Activated CD8-positive, alpha-beta T cell treated with anti-CD3 and anti-CD28 coated beads for 36 hours (primary cell): ENCODE measurements around the gene SPRR2G. TPM values are rescaled to one million over a fixed set of nuclear protein-coding genes. Genes with fewer than 3 reads are reported as not detected.
"Not testable (repeated sequence)": the region's sequence is repeated elsewhere in the genome, so short reads cannot be mapped to it uniquely, and the experiment has no call there.

Experiments used
- ATAC-seq: fragments of 200-7000 bp; cut with Tn5 transposase; one replicate; pipeline ENCODE4 v1.10.0; 2021; ENCODE audit warnings: mild to moderate bottlenecking, moderate library complexity
- CTCF ChIA-PET: fragments of 350-600 bp; sonication (Branson Sonifier 250); formaldehyde crosslinking; loops from one replicate; lab custom pipeline; 2021; ENCODE audit warnings: antibody characterized with exemption; lab: Charles Lee
- POLR2A ChIA-PET: fragments of 350-600 bp; sonication (Branson Sonifier 250); formaldehyde crosslinking; loops from one replicate; lab custom pipeline; 2021; ENCODE audit warnings: antibody characterized with exemption; lab: Charles Lee
- DNase-seq: peaks from one replicate; pipeline ENCODE4 v3.0.0-alpha.2; 2020
- H3K27ac Mint-ChIP-seq: one replicate; pipeline ENCODE4 v1.8.0; 2021; ENCODE audit warnings: mild to moderate bottlenecking, mixed read lengths
- H3K27me3 Mint-ChIP-seq: one replicate; pipeline ENCODE4 v1.8.0; 2021; ENCODE audit warnings: mixed read lengths
- H3K36me3 Mint-ChIP-seq: one replicate; pipeline ENCODE4 v1.8.0; 2021; ENCODE audit warnings: low read depth, mixed read lengths
- H3K4me1 Mint-ChIP-seq: one replicate; pipeline ENCODE4 v1.8.0; 2021; ENCODE audit warnings: low read depth, mixed read lengths
- H3K4me3 Mint-ChIP-seq: one replicate; pipeline ENCODE4 v1.8.0; 2021; ENCODE audit warnings: mild to moderate bottlenecking, moderate library complexity, mixed read lengths
- H3K9me3 Mint-ChIP-seq: one replicate; pipeline ENCODE4 v1.8.0; 2021; ENCODE audit warnings: mixed read lengths
- CTCF ChIP-seq: fragments of 200-600 bp; IDR thresholded peaks from one replicate; pipeline ENCODE4 v1.8.0; 2022; ENCODE audit warnings: antibody characterized with exemption, mild to moderate bottlenecking
- intact Hi-C: fragments of 100-400 bp; cut with micrococcal nuclease; formaldehyde crosslinking; loops from one replicate; pipeline ENCODE4 v1.10.0; 2022
- total RNA-seq, 2 experiments: library from RNA; stranded (reverse); gene quantifications; one replicate each; pipeline ENCODE4 v1.2.3, GENCODE V29; 2021

SPRR2G gene
- total RNA-seq, 2 experiments from 2014 or later, result not detected

- Mint-ChIP-seq H3K9me3 (peaks cover 11% of the 10 kb centered on the region), H3K4me1 (no peaks in the 10 kb centered on the region), H3K4me3 (no peak overlapping the region), H3K27ac (no peak overlapping the region), H3K27me3 (peaks cover 50% of the 10 kb centered on the region), H3K36me3 (no peaks in the 10 kb centered on the region)
- no peak for TF ChIP-seq CTCF
- ATAC-seq (no peak), DNase-seq (no peak)
- CTCF ChIA-PET, result no interaction called here
- POLR2A ChIA-PET, result no interaction called here
- intact Hi-C loops, result no loop called here
Observed at GRCh38 chr1:153190373-153190772, 39.7 kb upstream of the SPRR2G start.

GRCh38 chr1:153188301-153188700 is 37.6 kb upstream of the SPRR2G start:
- Mint-ChIP-seq H3K27me3 (peaks cover 53% of the 10 kb centered on the region), H3K9me3 (peaks cover 12% of the 10 kb centered on the region)
- POLR2A ChIA-PET, intact Hi-C loops, H3K27ac Mint-ChIP-seq, H3K36me3 Mint-ChIP-seq, ATAC-seq, H3K4me3 Mint-ChIP-seq, DNase-seq, H3K4me1 Mint-ChIP-seq: not testable (repeated sequence)
- CTCF ChIA-PET, result interaction anchor here (1.3 kb wide), 1 partner anchor 8 kb away, joined by 3 read pairs; no protein-coding TSS in a partner anchor

GRCh38 chr1:153180556-153180955 is 29.9 kb upstream of the SPRR2G start:
- POLR2A ChIA-PET, result no interaction called here
- no peak for TF ChIP-seq CTCF

GRCh38 chr1:153178922-153179321 is 28.2 kb upstream of the SPRR2G start:
- peaks cover 2% of the 10 kb centered on the region for H3K9me3 Mint-ChIP-seq
- POLR2A ChIA-PET, result no interaction called here
- H3K36me3 Mint-ChIP-seq, result no peaks in the 10 kb centered on the region
- DNase-seq, result no peak
- no peak for ATAC-seq
- no peak for TF ChIP-seq CTCF
- no peak overlapping the region for H3K4me3 Mint-ChIP-seq
- intact Hi-C loops, result no loop called here
- no peaks in the 10 kb centered on the region for H3K4me1 Mint-ChIP-seq
- H3K27ac Mint-ChIP-seq, result no peak overlapping the region
- CTCF ChIA-PET, result no interaction called here
- H3K27me3 Mint-ChIP-seq, result peaks cover 16% of the 10 kb centered on the region

More at GRCh38 chr1:153180556-153180955, 29.9 kb upstream of the SPRR2G start:
- DNase-seq (no peak), ATAC-seq (no peak)
- Mint-ChIP-seq H3K9me3 (peaks cover 5% of the 10 kb centered on the region), H3K4me3 (no peak overlapping the region), H3K36me3 (no peaks in the 10 kb centered on the region), H3K27me3 (peaks cover 24% of the 10 kb centered on the region), H3K4me1 (no peaks in the 10 kb centered on the region), H3K27ac (no peak overlapping the region)
- intact Hi-C loops, result no loop called here
- CTCF ChIA-PET, result no interaction called here

GRCh38 chr1:153174624-153175023 is 23.9 kb upstream of the SPRR2G start:
- ATAC-seq (no peak), DNase-seq (no peak)
- no peaks in the 10 kb centered on the region for H3K36me3 Mint-ChIP-seq
- no peak overlapping the region for H3K4me3 Mint-ChIP-seq
- ChIA-PET POLR2A (no interaction called here), CTCF (no interaction called here)
- no peaks in the 10 kb centered on the region for H3K4me1 Mint-ChIP-seq
- intact Hi-C loops, result no loop called here
- TF ChIP-seq CTCF, result no peak
- no peak overlapping the region for H3K27ac Mint-ChIP-seq
- peaks cover 18% of the 10 kb centered on the region for H3K27me3 Mint-ChIP-seq
- no peaks in the 10 kb centered on the region for H3K9me3 Mint-ChIP-seq

GRCh38 chr1:153168686-153169085 is 18.0 kb upstream of the SPRR2G start:
- no peak overlapping the region for H3K4me3 Mint-ChIP-seq
- intact Hi-C loops, result no loop called here
- no peak for DNase-seq
- no peak overlapping the region for H3K27ac Mint-ChIP-seq
- CTCF ChIA-PET, result no interaction called here
- peaks cover 37% of the 10 kb centered on the region for H3K27me3 Mint-ChIP-seq
- no peaks in the 10 kb centered on the region for H3K9me3 Mint-ChIP-seq
- H3K36me3 Mint-ChIP-seq, result no peaks in the 10 kb centered on the region
- H3K4me1 Mint-ChIP-seq, result no peaks in the 10 kb centered on the region
- no peak for TF ChIP-seq CTCF
- POLR2A ChIA-PET, result no interaction called here
- ATAC-seq, result no peak
